ENCODE data around the gene ADIPOR1.
A peak's percentile ranks its signal among the peaks of the same experiment; 100 is the strongest.

The ADIPOR1 gene

GRCh38 chr1:202994756-202995155, 36.6 kb upstream of the ADIPOR1 start:
- DNase-seq (ENCODE audit: low read depth in 1 of 2, low spot score in 1 of 2) = no peak
- no peak overlapping the region for H3K4me3 ChIP-seq (replicated peaks; ENCODE audit: insufficient read depth, low read length)
- H3K27ac ChIP-seq (replicated peaks) = no peak overlapping the region
- no peaks in the 10 kb centered on the region for H3K27me3 ChIP-seq (ENCODE audit: insufficient read depth, poor library complexity, severe bottlenecking)
- TF ChIP-seq POLR2AphosphoS5 (IDR thresholded peaks at IDR 0.05; ENCODE audit: low read depth) = no peak
- TF ChIP-seq, protein P1, sequence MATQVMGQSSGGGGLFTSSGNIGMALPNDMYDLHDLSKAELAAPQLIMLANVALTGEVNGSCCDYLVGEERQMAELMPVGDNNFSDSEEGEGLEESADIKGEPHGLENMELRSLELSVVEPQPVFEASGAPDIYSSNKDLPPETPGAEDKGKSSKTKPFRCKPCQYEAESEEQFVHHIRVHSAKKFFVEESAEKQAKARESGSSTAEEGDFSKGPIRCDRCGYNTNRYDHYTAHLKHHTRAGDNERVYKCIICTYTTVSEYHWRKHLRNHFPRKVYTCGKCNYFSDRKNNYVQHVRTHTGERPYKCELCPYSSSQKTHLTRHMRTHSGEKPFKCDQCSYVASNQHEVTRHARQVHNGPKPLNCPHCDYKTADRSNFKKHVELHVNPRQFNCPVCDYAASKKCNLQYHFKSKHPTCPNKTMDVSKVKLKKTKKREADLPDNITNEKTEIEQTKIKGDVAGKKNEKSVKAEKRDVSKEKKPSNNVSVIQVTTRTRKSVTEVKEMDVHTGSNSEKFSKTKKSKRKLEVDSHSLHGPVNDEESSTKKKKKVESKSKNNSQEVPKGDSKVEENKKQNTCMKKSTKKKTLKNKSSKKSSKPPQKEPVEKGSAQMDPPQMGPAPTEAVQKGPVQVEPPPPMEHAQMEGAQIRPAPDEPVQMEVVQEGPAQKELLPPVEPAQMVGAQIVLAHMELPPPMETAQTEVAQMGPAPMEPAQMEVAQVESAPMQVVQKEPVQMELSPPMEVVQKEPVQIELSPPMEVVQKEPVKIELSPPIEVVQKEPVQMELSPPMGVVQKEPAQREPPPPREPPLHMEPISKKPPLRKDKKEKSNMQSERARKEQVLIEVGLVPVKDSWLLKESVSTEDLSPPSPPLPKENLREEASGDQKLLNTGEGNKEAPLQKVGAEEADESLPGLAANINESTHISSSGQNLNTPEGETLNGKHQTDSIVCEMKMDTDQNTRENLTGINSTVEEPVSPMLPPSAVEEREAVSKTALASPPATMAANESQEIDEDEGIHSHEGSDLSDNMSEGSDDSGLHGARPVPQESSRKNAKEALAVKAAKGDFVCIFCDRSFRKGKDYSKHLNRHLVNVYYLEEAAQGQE (IDR thresholded peaks at IDR 0.05; ENCODE audit: insufficient replicate concordance, low read depth) = no peak
- no peak for TF ChIP-seq CTCF (IDR thresholded peaks at IDR 0.05; ENCODE audit: insufficient read depth, low read length)
- TF ChIP-seq SPI1 (IDR thresholded peaks at IDR 0.05; ENCODE audit: borderline replicate concordance, low read depth) = no peak
- TF ChIP-seq GABPA (IDR thresholded peaks at IDR 0.05; ENCODE audit: low read depth) = no peak

- Histone ChIP-seq H3K27ac (replicated peaks) (no peak overlapping the region), H3K27me3 (ENCODE audit: insufficient read depth, poor library complexity, severe bottlenecking) (no peaks in the 10 kb centered on the region)
- DNase-seq (ENCODE audit: low read depth in 1 of 2, low spot score in 1 of 2) = no peak
These were observed 33.0 kb upstream of the ADIPOR1 start for GRCh38 chr1:202991112-202991511.

GRCh38 chr1:202989879-202990278, 31.8 kb upstream of the ADIPOR1 start:
- DNase-seq (ENCODE audit: low read depth in 1 of 2, low spot score in 1 of 2) = no peak
- no peak for TF ChIP-seq POLR2AphosphoS5 (IDR thresholded peaks at IDR 0.05; ENCODE audit: low read depth)
- Histone ChIP-seq H3K27ac (replicated peaks) (no peak overlapping the region), H3K27me3 (ENCODE audit: insufficient read depth, poor library complexity, severe bottlenecking) (no peaks in the 10 kb centered on the region), H3K4me3 (replicated peaks; ENCODE audit: insufficient read depth, low read length) (no peak overlapping the region)

More at GRCh38 chr1:202991112-202991511, 33.0 kb upstream of the ADIPOR1 start:
- H3K4me3 ChIP-seq (replicated peaks; ENCODE audit: insufficient read depth, low read length) = no peak overlapping the region
- TF ChIP-seq, protein P1 (IDR thresholded peaks at IDR 0.05; ENCODE audit: insufficient replicate concordance, low read depth) = no peak
- TF ChIP-seq CTCF (IDR thresholded peaks at IDR 0.05; ENCODE audit: insufficient read depth, low read length) (no peak), SPI1 (IDR thresholded peaks at IDR 0.05; ENCODE audit: borderline replicate concordance, low read depth) (no peak), POLR2AphosphoS5 (IDR thresholded peaks at IDR 0.05; ENCODE audit: low read depth) (no peak), GABPA (IDR thresholded peaks at IDR 0.05; ENCODE audit: low read depth) (no peak)

DNA sequence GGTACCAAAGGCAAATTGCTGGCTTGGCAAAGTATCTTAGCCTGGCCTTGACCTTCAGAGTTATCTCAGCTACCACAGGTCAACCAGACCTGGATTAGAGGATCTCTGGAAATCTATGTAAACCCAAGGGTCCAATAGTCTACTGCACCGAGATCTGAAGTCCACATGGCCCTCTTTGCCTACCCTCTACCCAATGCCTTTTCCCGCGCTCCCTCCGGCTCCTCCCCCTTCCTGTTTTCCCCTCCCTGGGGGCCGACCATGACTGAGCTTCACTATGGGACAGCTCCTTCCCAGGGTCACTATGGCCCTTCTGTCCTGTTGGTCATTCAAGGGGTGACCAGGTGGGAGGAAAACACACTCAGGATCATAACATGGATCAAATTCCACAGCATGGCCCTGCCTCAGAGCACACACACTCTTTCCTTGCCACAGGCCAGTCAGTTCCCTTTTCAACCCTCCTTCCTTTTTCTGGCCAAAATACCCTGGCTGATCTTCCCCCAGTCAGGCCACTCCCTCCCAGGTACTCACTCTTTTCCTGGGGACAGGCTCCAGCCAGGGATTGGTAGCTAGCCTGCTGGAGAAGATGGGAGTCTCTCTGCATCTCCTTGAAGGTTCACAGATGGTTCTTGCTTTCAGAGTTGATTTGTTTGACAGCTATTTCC, 29.9 kb upstream of the ADIPOR1 start:
- DNase-seq (ENCODE audit: low read depth in 1 of 2, low spot score in 1 of 2) = peak in 1 of 2 experiments; percentile 58
- TF ChIP-seq CTCF (IDR thresholded peaks at IDR 0.05; ENCODE audit: insufficient read depth, low read length) (no peak), SPI1 (IDR thresholded peaks at IDR 0.05; ENCODE audit: borderline replicate concordance, low read depth) (peak; percentile 87)
- TF ChIP-seq, protein P1 (IDR thresholded peaks at IDR 0.05; ENCODE audit: insufficient replicate concordance, low read depth) = no peak
- H3K27ac ChIP-seq (replicated peaks) = peak overlapping the region; percentile 34
- no peak overlapping the region for H3K4me3 ChIP-seq (replicated peaks; ENCODE audit: insufficient read depth, low read length)
- no peaks in the 10 kb centered on the region for H3K27me3 ChIP-seq (ENCODE audit: insufficient read depth, poor library complexity, severe bottlenecking)
